Neuronal stem cell (in vitro differentiated cells): ENCODE measurements around the gene TANGO6.
"Not testable (repeated sequence)": the region's sequence is repeated elsewhere in the genome, so short reads cannot be mapped to it uniquely, and the experiment has no call there.

Experiments
- DNase-seq: peaks from one replicate; pipeline ENCODE4 v3.0.0-alpha.2; 2013; ENCODE audit warnings: low spot score
- H2AFZ ChIP-seq: one replicate; pipeline ENCODE4 v1.6.1; 2013; ENCODE audit warnings: mild to moderate bottlenecking, low read length, inconsistent platforms
- H2AK5ac ChIP-seq: 2 replicates; pipeline ENCODE4 v1.6.1; 2013; ENCODE audit warnings: low read depth, mild to moderate bottlenecking, inconsistent platforms, low read length, moderate library complexity, mixed read lengths
- H2BK120ac ChIP-seq: 2 replicates; pipeline ENCODE4 v1.6.1; 2013; ENCODE audit warnings: low read depth, mild to moderate bottlenecking, inconsistent platforms, low read length, moderate library complexity, mixed read lengths
- H2BK12ac ChIP-seq: one replicate; pipeline ENCODE4 v1.6.1; 2013; ENCODE audit warnings: low read length, inconsistent platforms
- H2BK15ac ChIP-seq: 2 replicates; pipeline ENCODE4 v1.6.1; 2013; ENCODE audit warnings: mild to moderate bottlenecking, low read length, inconsistent platforms, mixed read lengths
- H2BK5ac ChIP-seq: one replicate; pipeline ENCODE4 v1.6.1; 2013; ENCODE audit warnings: inconsistent platforms, mild to moderate bottlenecking, low read length, moderate library complexity
- H3K14ac ChIP-seq: one replicate; pipeline ENCODE4 v1.6.1; 2013; ENCODE audit warnings: low read length, inconsistent platforms
- H3K18ac ChIP-seq: 2 replicates; pipeline ENCODE4 v1.6.1; 2013; ENCODE audit warnings: low read length, inconsistent platforms
- H3K23ac ChIP-seq: 2 replicates; pipeline ENCODE4 v1.6.1; 2013; ENCODE audit warnings: low read depth, mild to moderate bottlenecking, mixed read lengths, low read length, inconsistent platforms; ENCODE audit not compliant: poor library complexity
- H3K27ac ChIP-seq: replicated peaks from 3 replicates; pipeline ENCODE4 v1.5.1; 2013; ENCODE audit warnings: low read length, inconsistent platforms
- H3K27me3 ChIP-seq, 3 experiments: 2 replicates each; pipeline ENCODE4 v1.6.1; 2013; ENCODE audit warnings: low read length in 3 of 3, mild to moderate bottlenecking in 2 of 3, inconsistent platforms in 1 of 3, low read depth in 1 of 3, mixed read lengths in 1 of 3, moderate library complexity in 1 of 3; ENCODE audit not compliant: control insufficient read depth in 3 of 3, insufficient read depth in 3 of 3
- H3K36me3 ChIP-seq, 2 donors: replicated peaks in 1 of 2; 2 replicates each; pipeline ENCODE4 v1.6.1; 2013; ENCODE audit warnings: low read length in 2 of 2; ENCODE audit not compliant: control insufficient read depth in 2 of 2, insufficient read depth in 2 of 2
- H3K4ac ChIP-seq: 2 replicates; pipeline ENCODE4 v1.6.1; 2013; ENCODE audit warnings: inconsistent platforms, mild to moderate bottlenecking, low read length, moderate library complexity
- H3K4me1 ChIP-seq, 2 donors: 1 replicate in 1 of 2; 2 replicates in 1 of 2; pipeline ENCODE4 v1.6.1; 2013; ENCODE audit warnings: low read length in 2 of 2, low read depth in 1 of 2; ENCODE audit not compliant: control insufficient read depth in 2 of 2, insufficient read depth in 1 of 2
- H3K4me2 ChIP-seq: one replicate; pipeline ENCODE4 v1.6.1; 2013; ENCODE audit warnings: mild to moderate bottlenecking, low read length, inconsistent platforms; ENCODE audit not compliant: insufficient read depth, poor library complexity, severe bottlenecking
- H3K4me3 ChIP-seq, 2 donors: 2 replicates each; pipeline ENCODE4 v1.5.1; 2013; ENCODE audit warnings: low read length in 2 of 2, mild to moderate bottlenecking in 2 of 2, inconsistent platforms in 1 of 2, moderate library complexity in 1 of 2
- H3K79me1 ChIP-seq: one replicate; pipeline ENCODE4 v1.6.1; 2013; ENCODE audit warnings: low read depth, mild to moderate bottlenecking, inconsistent platforms, low read length, moderate library complexity
- H3K9ac ChIP-seq: one replicate; pipeline ENCODE4 v1.6.1; 2013; ENCODE audit warnings: mild to moderate bottlenecking, low read depth, low read length, inconsistent platforms; ENCODE audit not compliant: poor library complexity
- H3K9me3 ChIP-seq, 2 donors: replicated peaks in 1 of 2; 2 replicates each; pipeline versions ENCODE3 to v1.6.1; 2013; ENCODE audit warnings: low read length in 2 of 2, mild to moderate bottlenecking in 2 of 2, inconsistent platforms in 1 of 2, low read depth in 1 of 2, mixed read lengths in 1 of 2, moderate library complexity in 1 of 2; ENCODE audit not compliant: control insufficient read depth in 2 of 2, insufficient read depth in 1 of 2
- H4K8ac ChIP-seq: one replicate; pipeline ENCODE4 v1.6.1; 2013; ENCODE audit warnings: low read depth, mild to moderate bottlenecking, inconsistent platforms, low read length, moderate library complexity
- H4K91ac ChIP-seq: one replicate; pipeline ENCODE4 v1.6.1; 2013; ENCODE audit warnings: low read length, low read depth, mild to moderate bottlenecking, inconsistent platforms; ENCODE audit not compliant: poor library complexity
- WGBS, 2 donors: extraction: QIAGEN DNeasy Blood & Tissue Kit; methylation state at CpG; one replicate each; pipeline ENCODE4 v1.1.7; 2013; ENCODE audit warnings: missing lambda C conversion rate in 2 of 2, mixed read lengths in 1 of 2; ENCODE audit not compliant: insufficient read length in 2 of 2, insufficient replicate concordance in 1 of 2; ENCODE audit errors: extremely low coverage in 2 of 2; 5-methylcytosine and 5-hydroxymethylcytosine counted together

Gene TANGO6

DNA sequence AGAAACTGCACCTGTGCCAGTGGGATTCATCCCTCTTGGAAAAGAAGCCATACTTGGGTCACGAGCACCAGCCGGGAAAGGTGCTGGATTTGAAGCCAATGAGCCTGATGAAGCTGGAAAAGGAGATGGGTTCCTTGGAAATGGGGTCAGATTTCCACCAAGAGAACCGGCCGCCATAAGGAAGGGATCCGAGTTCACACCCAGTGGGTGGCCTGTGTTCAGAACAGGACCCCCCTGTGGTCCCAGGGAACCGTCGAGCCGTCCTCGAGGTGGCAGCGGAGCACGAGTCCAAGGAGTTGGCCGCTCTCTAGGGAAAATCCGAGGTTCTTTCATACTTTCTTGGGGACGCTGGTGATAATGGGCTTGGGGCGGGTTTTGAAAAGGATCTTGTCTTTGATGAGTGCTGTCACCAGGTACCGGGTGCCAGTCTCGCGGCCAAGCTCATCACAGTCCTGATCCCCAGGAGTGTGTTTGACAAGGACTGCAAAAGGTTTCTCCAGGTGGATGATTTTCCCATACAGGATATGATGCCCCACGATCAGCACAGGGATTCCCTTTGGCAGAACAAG lies 276.8 kb downstream of the TANGO6 start:
- no peak overlapping the region for H3K9ac ChIP-seq
- H3K4me2 ChIP-seq: no peak overlapping the region
- peaks cover 51 to 96% of the 10 kb centered on the region in 2 donors for H3K36me3 ChIP-seq
- no peak overlapping the region for H3K27ac ChIP-seq
- peaks cover 0 to 17% of the 10 kb centered on the region in 2 donors for H3K9me3 ChIP-seq
- no peak overlapping the region for H2BK120ac ChIP-seq
- no peak overlapping the region for H3K14ac ChIP-seq
- no peak for DNase-seq
- no peak overlapping the region for H2BK5ac ChIP-seq
- no peaks in the 10 kb centered on the region for H3K4me1 ChIP-seq
- no peak overlapping the region for H2BK15ac ChIP-seq
- no peak overlapping the region for H2BK12ac ChIP-seq
- no peak overlapping the region for H3K23ac ChIP-seq
- H2AK5ac ChIP-seq: no peak overlapping the region
- no CpG with 5 or more reads among the region's 19 CpGs for WGBS, 2 donors
- H3K79me1 ChIP-seq: peaks cover 3% of the 10 kb centered on the region
- H3K27me3 ChIP-seq: no peaks in the 10 kb centered on the region
- H3K4me3 ChIP-seq: no peak overlapping the region
- H2AFZ ChIP-seq: no peak overlapping the region
- H4K8ac ChIP-seq: no peak overlapping the region
- H3K4ac ChIP-seq: no peak overlapping the region
- H3K18ac ChIP-seq: no peak overlapping the region
- no peak overlapping the region for H4K91ac ChIP-seq

DNA sequence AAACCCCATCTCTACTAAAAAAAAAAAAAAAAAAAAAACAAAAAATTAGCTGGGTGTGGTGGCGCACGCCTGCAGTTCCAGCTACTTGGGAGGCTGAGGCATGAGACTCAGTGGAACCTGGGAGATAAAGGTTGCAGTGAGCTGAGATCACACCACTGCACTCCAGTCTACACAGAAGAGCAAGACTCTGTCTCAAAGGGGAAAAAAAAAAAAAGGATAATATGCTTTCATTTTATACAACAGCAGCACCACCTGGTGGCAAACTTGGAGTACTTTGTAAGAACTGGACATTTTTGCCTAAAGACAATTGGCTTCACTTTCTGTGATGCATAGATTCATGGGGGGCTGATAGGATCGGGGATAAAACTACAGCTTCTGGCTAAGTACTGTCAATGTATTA lies 280.6 kb downstream of the TANGO6 start:
- no peak overlapping the region for H3K18ac ChIP-seq
- H3K4me3 ChIP-seq: no peak overlapping the region
- H3K79me1 ChIP-seq: peaks cover 8% of the 10 kb centered on the region
- H3K4me2 ChIP-seq: no peak overlapping the region
- WGBS, 2 donors: no CpG with 5 or more reads among the region's 3 CpGs
- peaks cover 25 to 91% of the 10 kb centered on the region in 2 donors for H3K36me3 ChIP-seq
- no peak overlapping the region for H3K4ac ChIP-seq
- H2AK5ac ChIP-seq: no peak overlapping the region
- no peak overlapping the region for H3K23ac ChIP-seq
- peak; percentile 57 for DNase-seq
- H4K91ac ChIP-seq: no peak overlapping the region
- H2AFZ ChIP-seq: no peak overlapping the region
- H4K8ac ChIP-seq: no peak overlapping the region
- H2BK120ac ChIP-seq: no peak overlapping the region
- no peak overlapping the region for H2BK5ac ChIP-seq
- H3K9me3 ChIP-seq: peaks cover 0 to 5% of the 10 kb centered on the region in 2 donors
- no peak overlapping the region for H2BK12ac ChIP-seq
- H3K27me3 ChIP-seq: no peaks in the 10 kb centered on the region
- H2BK15ac ChIP-seq: no peak overlapping the region
- H3K9ac ChIP-seq: no peak overlapping the region
- H3K27ac ChIP-seq: no peak overlapping the region
- H3K14ac ChIP-seq: no peak overlapping the region
- H3K4me1 ChIP-seq: no peaks in the 10 kb centered on the region

DNA sequence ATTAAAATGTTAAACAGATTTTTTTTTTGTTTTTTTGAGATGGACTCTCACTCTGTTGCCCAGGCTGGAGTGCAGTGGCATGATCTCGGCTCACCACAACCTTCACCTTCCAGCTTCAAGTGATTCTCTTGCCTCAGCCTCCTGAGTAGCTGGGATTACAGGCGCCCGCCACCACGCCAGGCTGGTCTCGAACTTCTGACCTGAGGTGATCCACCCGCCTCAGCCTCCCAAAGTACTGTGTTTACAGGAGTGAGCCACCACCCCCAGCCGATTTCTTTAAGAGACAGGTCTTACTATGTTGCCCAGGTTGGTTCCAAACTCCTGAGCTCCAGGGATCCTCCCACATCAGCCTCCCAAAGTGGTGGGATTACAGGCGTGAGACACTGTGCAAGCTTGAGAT lies 281.1 kb downstream of the TANGO6 start:
- H3K4me3 ChIP-seq, H3K79me1 ChIP-seq, H2BK5ac ChIP-seq, H3K27ac ChIP-seq, H2AFZ ChIP-seq, H3K4ac ChIP-seq, H3K23ac ChIP-seq, H4K91ac ChIP-seq, H2AK5ac ChIP-seq, H3K14ac ChIP-seq, H3K9me3 ChIP-seq, DNase-seq, H2BK15ac ChIP-seq, H3K9ac ChIP-seq, H4K8ac ChIP-seq, H3K4me2 ChIP-seq, H2BK12ac ChIP-seq, H3K4me1 ChIP-seq, H3K18ac ChIP-seq, H3K27me3 ChIP-seq, H2BK120ac ChIP-seq: not testable (repeated sequence)
- WGBS, 2 donors: no CpG with 5 or more reads among the region's 8 CpGs
- peaks cover 20 to 91% of the 10 kb centered on the region in 2 donors for H3K36me3 ChIP-seq

DNA sequence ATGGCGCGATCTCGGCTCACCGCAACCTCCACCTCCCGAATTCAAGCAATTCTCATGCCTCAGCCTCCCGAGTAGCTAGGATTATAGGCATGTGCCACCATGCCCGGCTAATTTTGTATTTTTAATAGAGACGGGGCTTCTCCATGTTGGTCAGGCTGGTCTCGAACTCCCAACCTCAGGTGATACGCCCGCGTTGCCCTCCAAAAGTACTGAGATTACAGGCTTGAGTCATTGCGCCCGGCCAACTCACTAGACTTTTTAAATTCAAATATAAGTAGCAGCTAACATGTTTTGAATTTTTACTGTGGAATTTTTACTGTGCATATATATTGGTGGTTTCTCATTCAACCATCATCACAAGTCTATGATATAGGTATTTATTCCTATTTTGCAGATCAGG lies 281.6 kb downstream of the TANGO6 start:
- not testable (repeated sequence) for H4K8ac ChIP-seq, H2BK12ac ChIP-seq, H3K9me3 ChIP-seq, H3K14ac ChIP-seq, H2AK5ac ChIP-seq, H3K9ac ChIP-seq, H2AFZ ChIP-seq, H3K4ac ChIP-seq, H3K18ac ChIP-seq, H3K27me3 ChIP-seq, H2BK15ac ChIP-seq, H2BK5ac ChIP-seq, H4K91ac ChIP-seq, DNase-seq, H3K4me2 ChIP-seq, H3K79me1 ChIP-seq, H3K4me1 ChIP-seq, H3K23ac ChIP-seq, H3K4me3 ChIP-seq, H2BK120ac ChIP-seq, H3K27ac ChIP-seq
- H3K36me3 ChIP-seq: peaks cover 14 to 91% of the 10 kb centered on the region in 2 donors
- no CpG with 5 or more reads among the region's 14 CpGs for WGBS, 2 donors
